Nephron (organoid): Measurements from ENCODE around the gene IL1A.

Source experiments
- H3K27ac Mint-ChIP-seq, 3 experiments: 2 replicates each; pipeline ENCODE4 v1.8.0; 2020; ENCODE audit warnings: mixed read lengths in 3 of 3, mild to moderate bottlenecking in 2 of 3, moderate library complexity in 1 of 3
- H3K27me3 Mint-ChIP-seq: 2 replicates; pipeline ENCODE4 v1.8.0; 2021; ENCODE audit warnings: low read depth, mild to moderate bottlenecking, moderate library complexity, mixed read lengths
- H3K36me3 Mint-ChIP-seq: 2 replicates; pipeline ENCODE4 v1.8.0; 2020; ENCODE audit warnings: low read depth, mixed read lengths
- H3K4me1 Mint-ChIP-seq: 2 replicates; pipeline ENCODE4 v1.8.0; 2020; ENCODE audit warnings: mixed read lengths
- H3K4me3 Mint-ChIP-seq, 3 experiments: 2 replicates each; pipeline ENCODE4 v1.8.0; 2020; ENCODE audit warnings: mild to moderate bottlenecking in 3 of 3, mixed read lengths in 3 of 3, moderate library complexity in 2 of 3
- H3K9me3 Mint-ChIP-seq: 2 replicates; pipeline ENCODE4 v1.8.0; 2020; ENCODE audit warnings: mixed read lengths
- CTCF ChIP-seq, 3 experiments: fragments of 200-600 bp; sonication (generic); IDR thresholded peaks; one replicate each; pipeline ENCODE4 v1.5.0; 2021; ENCODE audit warnings: antibody characterized with exemption in 3 of 3; ENCODE audit not compliant: unreplicated experiment in 3 of 3

IL1A gene

DNA sequence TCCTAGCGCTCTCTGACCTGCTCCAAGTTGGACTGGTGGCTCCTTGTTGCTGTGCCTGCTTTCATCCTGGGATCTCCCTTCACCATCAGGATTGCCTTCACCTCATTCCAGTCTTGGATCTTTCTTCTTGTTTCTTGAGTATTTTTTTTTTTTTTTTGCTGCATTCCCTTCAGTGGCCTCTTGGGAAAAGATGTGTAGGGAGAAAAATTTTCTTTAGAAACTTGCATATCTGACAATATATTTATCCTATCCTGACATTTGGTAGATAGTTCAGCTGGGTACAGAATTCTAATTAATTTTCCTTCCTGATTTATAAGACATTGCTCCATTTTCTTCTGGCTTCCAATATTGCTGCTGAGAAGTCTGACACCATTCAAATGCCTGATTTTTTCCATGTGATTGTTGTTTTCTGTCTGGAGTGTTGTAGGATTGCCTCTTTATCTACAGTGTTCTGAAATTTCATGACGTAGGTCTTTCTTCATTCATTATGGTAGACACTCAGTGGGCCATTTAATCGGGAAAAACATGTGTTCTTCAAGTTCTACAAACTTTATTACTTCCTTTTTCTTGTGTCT lies 23.0 kb upstream of the IL1A start:
- Mint-ChIP-seq H3K4me3 (no peak overlapping the region), H3K9me3 (peaks cover 12% of the 10 kb centered on the region), H3K27ac (no peak overlapping the region), H3K4me1 (peaks cover 11% of the 10 kb centered on the region), H3K27me3 (peaks cover 7% of the 10 kb centered on the region), H3K36me3 (no peaks in the 10 kb centered on the region)
- TF ChIP-seq CTCF (IDR thresholded peaks at IDR 0.05; ENCODE audit: unreplicated experiment in 3 of 3), result no peak

- Mint-ChIP-seq H3K4me3 (no peak overlapping the region), H3K27me3 (peaks cover 4% of the 10 kb centered on the region), H3K27ac (no peak overlapping the region), H3K36me3 (no peaks in the 10 kb centered on the region), H3K9me3 (peaks cover 15% of the 10 kb centered on the region), H3K4me1 (no peaks in the 10 kb centered on the region)
- TF ChIP-seq CTCF (IDR thresholded peaks at IDR 0.05; ENCODE audit: unreplicated experiment in 3 of 3), result no peak
These were observed 21.2 kb upstream of the IL1A start for GRCh38 chr2:112805542-112805941.

GRCh38 chr2:112803691-112804521 lies 19.6 kb upstream of the IL1A start:
- Mint-ChIP-seq H3K4me3 (no peak overlapping the region), H3K27ac (no peak overlapping the region), H3K36me3 (no peaks in the 10 kb centered on the region), H3K9me3 (peaks cover 19% of the 10 kb centered on the region), H3K4me1 (no peaks in the 10 kb centered on the region), H3K27me3 (peaks cover 4% of the 10 kb centered on the region)
- no peak for TF ChIP-seq CTCF (IDR thresholded peaks at IDR 0.05; ENCODE audit: unreplicated experiment in 3 of 3)

- Mint-ChIP-seq H3K27me3 (peaks cover 4% of the 10 kb centered on the region), H3K36me3 (no peaks in the 10 kb centered on the region), H3K27ac (no peak overlapping the region), H3K4me3 (no peak overlapping the region), H3K9me3 (peaks cover 14% of the 10 kb centered on the region), H3K4me1 (no peaks in the 10 kb centered on the region)
- TF ChIP-seq CTCF (IDR thresholded peaks at IDR 0.05; ENCODE audit: unreplicated experiment in 3 of 3), result no peak
These were observed 16.7 kb upstream of the IL1A start for GRCh38 chr2:112800881-112801583.

GRCh38 chr2:112798979-112799975 lies 15.0 kb upstream of the IL1A start:
- Mint-ChIP-seq H3K9me3 (peaks cover 17% of the 10 kb centered on the region), H3K36me3 (no peaks in the 10 kb centered on the region), H3K27ac (no peak overlapping the region), H3K4me1 (no peaks in the 10 kb centered on the region), H3K27me3 (peaks cover 4% of the 10 kb centered on the region), H3K4me3 (no peak overlapping the region)
- TF ChIP-seq CTCF (IDR thresholded peaks at IDR 0.05; ENCODE audit: unreplicated experiment in 3 of 3), result no peak
